Aorta (tissue), 5 donors: Measurements from ENCODE around the gene PRKCQ. TPM values are rescaled to one million over a fixed set of nuclear protein-coding genes. Genes with fewer than 3 reads are reported as not detected.

Experiments used
- ATAC-seq: fragments of 200-7000 bp; cut with Tn5 transposase; one replicate; pipeline ENCODE4 v1.9.1; 2022; ENCODE audit warnings: moderate library complexity; ENCODE audit not compliant: low FRiP score
- DNase-seq, 2 donors: peaks; one replicate each; pipeline ENCODE4 v3.0.0-alpha.2; 2020
- H3K27ac ChIP-seq, 2 donors: one replicate each; pipeline ENCODE4 v1.5.1; 2013; ENCODE audit warnings: low read length in 2 of 2, mild to moderate bottlenecking in 2 of 2, moderate library complexity in 2 of 2, control low read depth in 1 of 2, inconsistent platforms in 1 of 2, low read depth in 1 of 2
- H3K27me3 ChIP-seq, 2 donors: one replicate each; pipeline ENCODE4 v1.6.1; 2013; ENCODE audit warnings: control low read depth in 1 of 2, low read length in 1 of 2, mild to moderate bottlenecking in 1 of 2, moderate library complexity in 1 of 2; ENCODE audit not compliant: insufficient read depth in 2 of 2, control insufficient read depth in 1 of 2
- H3K36me3 ChIP-seq, 2 donors: one replicate each; pipeline ENCODE4 v1.6.1; 2013; ENCODE audit warnings: control low read depth in 1 of 2, low read length in 1 of 2, mild to moderate bottlenecking in 1 of 2; ENCODE audit not compliant: insufficient read depth in 2 of 2, control insufficient read depth in 1 of 2
- H3K4me1 ChIP-seq, 2 donors: one replicate each; pipeline ENCODE4 v1.6.1; 2013; ENCODE audit warnings: low read length in 2 of 2, control low read depth in 1 of 2, mild to moderate bottlenecking in 1 of 2, moderate library complexity in 1 of 2; ENCODE audit not compliant: insufficient read depth in 2 of 2, control insufficient read depth in 1 of 2
- H3K4me3 ChIP-seq, 2 donors: one replicate each; pipeline ENCODE4 v1.5.1; 2013; ENCODE audit warnings: low read length in 2 of 2, control low read depth in 1 of 2, mild to moderate bottlenecking in 1 of 2
- H3K9me3 ChIP-seq: one replicate; pipeline ENCODE4 v1.6.1; 2013; ENCODE audit warnings: mild to moderate bottlenecking, low read length; ENCODE audit not compliant: control insufficient read depth
- whole genome bisulfite sequencing, 2 donors: extraction: QIAGEN DNeasy Blood & Tissue Kit; methylation state at CpG; one replicate each; pipeline ENCODE4 v1.1.7; 2013; 5-methylcytosine and 5-hydroxymethylcytosine counted together
- intact Hi-C, 2 donors: fragments of 100-400 bp; cut with DNase I; formaldehyde crosslinking; loops; one replicate each; pipeline versions ENCODE4 v1.14.2 to v1.15.0; 2022
- polyA plus RNA-seq, 2 donors: library from polyadenylated mRNA; stranded (reverse); fragments of 200-250 nt; gene quantifications; one replicate each; pipeline ENCODE4 v1.2.3, GENCODE V29; 2013
- total RNA-seq, 2 donors: library from RNA; stranded (reverse); fragmentation: NEBNext Ultra II Directional; extraction: Animal tissue kit (Norgen Biotek cat#: 25700); gene quantifications; one replicate each; pipeline ENCODE4 v1.2.1, GENCODE V29; 2021
- donor health status: healthy with polysubstance abuse.
- donor health status: Bipolar disorder and iron deficiency.
- donor health status: DM: no; HTN: no; CAD: no.
- donor health status: DM: no; HTN: no; CAD: no.
- donor health status: DM: yes; HTN: yes; CAD: no.

Gene PRKCQ
- total and polyA plus RNA-seq, 4 donors: 0.45 to 1.3 (median 1.1) TPM; not detected in 1

DNA sequence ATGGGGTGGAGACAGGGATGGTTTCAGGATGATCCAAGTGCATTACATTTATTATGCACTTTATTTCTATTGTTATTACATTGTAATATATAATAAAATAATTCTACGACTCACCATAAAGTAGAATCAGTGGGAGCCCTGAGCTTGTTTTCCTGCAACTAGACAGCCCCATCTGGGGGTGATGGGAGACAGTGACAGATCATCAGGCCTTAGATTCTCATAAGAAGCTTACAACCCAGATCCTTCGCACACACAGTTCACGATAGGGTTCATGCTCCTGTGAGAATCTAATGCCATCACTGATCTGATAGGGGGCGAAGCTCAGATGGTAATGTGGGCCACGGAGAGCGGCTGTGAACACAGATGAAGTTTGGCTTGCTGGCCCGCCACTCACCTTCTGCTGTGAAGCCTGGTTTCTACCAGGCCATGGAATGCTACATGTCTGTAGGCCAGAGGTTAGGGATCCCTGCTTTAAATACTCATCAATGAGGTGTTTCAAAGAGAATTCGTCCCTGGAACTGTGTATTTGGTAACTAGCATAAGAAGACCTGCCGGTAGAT is 21.2 kb upstream of the PRKCQ start:
- no peak overlapping the region for H3K27ac ChIP-seq
- no peaks in the 10 kb centered on the region for H3K4me1 ChIP-seq
- no peak overlapping the region for H3K4me3 ChIP-seq
- 76 to 78% methylated on average over 9 of the region's 9 CpGs for WGBS, 2 donors
- no peak for DNase-seq
- H3K9me3 ChIP-seq: peaks cover 2% of the 10 kb centered on the region
- no peaks in the 10 kb centered on the region for H3K27me3 ChIP-seq
- H3K36me3 ChIP-seq: no peaks in the 10 kb centered on the region
- ATAC-seq: no peak
- intact Hi-C loops: no loop called here

DNA sequence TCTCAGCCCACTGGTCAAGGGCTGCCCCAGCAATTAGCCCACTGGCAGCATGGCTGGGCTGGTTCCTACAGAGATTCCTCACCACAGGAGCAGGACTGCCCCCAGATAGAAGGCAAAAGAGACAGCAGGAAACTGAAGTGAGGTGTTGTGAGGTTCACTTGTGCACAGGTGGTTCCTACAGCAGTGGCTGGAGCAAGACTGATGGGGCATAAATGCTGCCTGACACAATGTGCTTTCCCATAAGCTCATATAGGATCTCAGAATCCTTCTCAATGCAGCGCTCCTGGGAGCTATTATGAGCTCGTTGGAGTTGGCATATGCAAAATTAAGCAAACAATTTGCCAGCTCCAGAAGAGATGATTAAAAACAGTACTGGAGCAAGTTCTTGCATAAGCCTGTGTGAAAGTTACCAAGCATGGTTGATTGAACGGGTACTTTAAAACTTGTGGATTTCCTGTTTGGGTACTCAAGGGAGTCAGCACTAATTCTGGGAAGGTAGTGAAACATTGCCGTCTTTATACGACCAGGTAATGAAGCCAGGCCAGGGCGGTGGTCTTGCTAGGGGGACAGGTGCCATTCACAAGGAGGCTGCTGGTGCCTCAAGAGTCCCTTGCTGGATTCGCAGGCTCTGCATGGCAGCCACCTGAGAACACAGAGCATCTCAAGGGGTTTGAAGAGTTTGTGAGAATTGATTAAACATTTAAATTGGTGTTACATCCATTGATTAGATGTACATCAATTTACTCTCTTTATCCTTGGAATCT is 20.3 kb upstream of the PRKCQ start:
- ATAC-seq: no peak
- Histone ChIP-seq H3K27ac (no peak overlapping the region), H3K4me1 (no peaks in the 10 kb centered on the region), H3K4me3 (no peak overlapping the region), H3K9me3 (peaks cover under 1% of the 10 kb centered on the region), H3K36me3 (no peaks in the 10 kb centered on the region), H3K27me3 (no peaks in the 10 kb centered on the region)
- DNase-seq: no peak
- WGBS, 2 donors: 78 to 80% methylated on average over 7 of the region's 7 CpGs
- intact Hi-C loops: no loop called here

DNA sequence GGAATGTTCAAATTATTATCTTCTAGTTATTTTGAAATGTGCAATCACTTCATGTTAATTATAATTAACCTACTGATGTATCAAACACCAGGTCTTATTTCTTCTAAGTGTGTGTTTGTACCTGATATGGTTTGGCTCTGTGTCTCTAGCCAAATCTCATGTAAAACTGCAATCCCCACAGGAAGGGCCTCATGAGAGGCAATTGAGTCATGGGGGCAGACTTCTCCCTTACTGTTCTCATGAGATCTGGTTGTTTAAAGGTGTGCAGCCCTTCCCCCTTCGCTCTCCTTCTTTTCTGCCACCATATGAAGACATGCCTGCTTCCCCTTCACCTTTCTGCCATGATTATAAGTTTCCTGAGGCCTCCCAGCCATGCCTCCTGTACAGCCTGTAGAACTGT is 18.6 kb upstream of the PRKCQ start:
- intact Hi-C loops: no loop called here
- H3K9me3 ChIP-seq: no peaks in the 10 kb centered on the region
- H3K4me1 ChIP-seq: no peaks in the 10 kb centered on the region
- H3K27me3 ChIP-seq: no peaks in the 10 kb centered on the region
- H3K4me3 ChIP-seq: no peak overlapping the region
- DNase-seq (no peak), ATAC-seq (no peak)
- H3K27ac ChIP-seq: no peak overlapping the region
- no peaks in the 10 kb centered on the region for H3K36me3 ChIP-seq
- WGBS, 2 donors: 85 to 93% methylated on average over 1 of the region's 1 CpG

DNA sequence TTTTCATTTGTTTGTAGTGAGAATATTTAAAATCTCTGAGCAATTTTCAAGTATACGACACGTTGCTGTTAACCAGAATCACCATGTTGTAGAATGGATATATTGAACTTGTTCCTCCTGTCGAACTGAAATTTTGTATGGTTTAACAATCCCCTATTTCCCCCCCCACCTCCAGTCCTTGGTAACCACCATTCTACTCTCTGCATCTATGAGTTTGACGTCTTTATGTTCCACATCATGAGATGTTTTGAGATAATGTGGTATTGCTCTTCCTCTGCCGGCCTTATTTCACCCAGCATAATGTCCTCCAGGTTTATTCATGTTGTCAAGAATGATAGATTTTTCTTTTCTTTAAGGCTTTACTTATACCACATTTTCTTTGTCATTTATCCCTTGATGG is 17.4 kb upstream of the PRKCQ start:
- no peaks in the 10 kb centered on the region for H3K27me3 ChIP-seq
- H3K9me3 ChIP-seq: no peaks in the 10 kb centered on the region
- 66 to 73% methylated on average over 5 of the region's 5 CpGs for WGBS, 2 donors
- DNase-seq (no peak), ATAC-seq (no peak)
- H3K4me1 ChIP-seq: no peaks in the 10 kb centered on the region
- intact Hi-C loops: no loop called here
- no peaks in the 10 kb centered on the region for H3K36me3 ChIP-seq
- H3K27ac ChIP-seq: no peak overlapping the region
- H3K4me3 ChIP-seq: no peak overlapping the region

DNA sequence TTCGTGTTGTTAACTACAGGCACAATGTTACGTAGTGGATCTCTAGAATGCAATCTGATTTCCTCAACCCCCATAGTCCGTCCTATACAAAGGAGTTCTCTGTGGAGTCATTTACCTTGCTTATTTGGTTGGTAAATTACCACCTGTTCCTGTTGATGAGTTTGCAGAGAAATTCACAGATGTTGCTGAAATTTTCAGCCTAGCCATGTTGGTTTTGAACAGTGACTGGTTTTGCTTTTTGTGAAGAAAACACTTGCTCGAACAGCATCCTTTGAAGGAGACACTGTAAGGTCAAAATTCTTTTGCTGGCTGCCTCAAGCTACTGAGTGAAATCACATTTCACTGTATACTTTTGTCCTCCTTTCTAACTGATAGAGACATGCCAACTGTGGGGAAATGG is 15.4 kb upstream of the PRKCQ start:
- no peak for ATAC-seq
- Histone ChIP-seq H3K27me3 (no peaks in the 10 kb centered on the region), H3K4me3 (no peak overlapping the region), H3K27ac (no peak overlapping the region), H3K36me3 (no peaks in the 10 kb centered on the region), H3K9me3 (no peaks in the 10 kb centered on the region), H3K4me1 (no peaks in the 10 kb centered on the region)
- WGBS, 2 donors: 66 to 80% methylated on average over 4 of the region's 4 CpGs
- intact Hi-C loops: no loop called here
- DNase-seq: no peak

GRCh38 chr10:6593241-6593671 is 13.2 kb upstream of the PRKCQ start:
- DNase-seq: no peak
- Histone ChIP-seq H3K27ac (no peak overlapping the region), H3K36me3 (no peaks in the 10 kb centered on the region), H3K4me1 (no peaks in the 10 kb centered on the region), H3K4me3 (no peak overlapping the region), H3K27me3 (no peaks in the 10 kb centered on the region), H3K9me3 (no peaks in the 10 kb centered on the region)
- intact Hi-C loops: no loop called here
- WGBS, 2 donors: 82 to 86% methylated on average over 7 of the region's 7 CpGs
- no peak for ATAC-seq

DNA sequence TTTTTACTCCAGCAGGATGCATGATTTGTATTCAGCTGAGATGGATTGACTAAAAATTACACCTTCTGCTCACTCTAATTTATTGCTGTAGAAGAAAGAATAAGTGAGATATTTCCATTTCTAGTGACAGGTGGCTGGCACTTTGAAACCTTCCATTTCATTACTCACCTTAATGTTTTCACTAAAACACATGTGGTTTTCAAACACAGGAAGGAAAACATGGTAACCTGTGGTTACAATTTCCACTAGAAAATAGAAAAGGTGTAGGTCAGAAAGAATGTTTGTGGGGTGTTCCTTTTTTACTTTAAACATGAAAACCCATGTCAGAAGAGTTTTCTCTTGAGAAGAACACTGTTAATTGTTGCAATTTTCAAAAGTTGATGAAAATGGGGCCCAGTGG is 12.0 kb upstream of the PRKCQ start:
- H3K9me3 ChIP-seq: no peaks in the 10 kb centered on the region
- no peak overlapping the region for H3K27ac ChIP-seq
- H3K27me3 ChIP-seq: no peaks in the 10 kb centered on the region
- DNase-seq: no peak
- H3K36me3 ChIP-seq: no peaks in the 10 kb centered on the region
- no peaks in the 10 kb centered on the region for H3K4me1 ChIP-seq
- no peak for ATAC-seq
- intact Hi-C loops: no loop called here
- H3K4me3 ChIP-seq: no peak overlapping the region

- intact Hi-C loops: no loop called here
- H3K9me3 ChIP-seq: no peaks in the 10 kb centered on the region
- H3K27me3 ChIP-seq: no peaks in the 10 kb centered on the region
- H3K4me3 ChIP-seq: no peak overlapping the region
- 53 to 63% methylated on average over 2 of the region's 2 CpGs for WGBS, 2 donors
- H3K36me3 ChIP-seq: no peaks in the 10 kb centered on the region
- no peaks in the 10 kb centered on the region for H3K4me1 ChIP-seq
- ATAC-seq (no peak), DNase-seq (no peak)
- no peak overlapping the region for H3K27ac ChIP-seq
Observed at GRCh38 chr10:6591668-6592067, 11.6 kb upstream of the PRKCQ start.

DNA sequence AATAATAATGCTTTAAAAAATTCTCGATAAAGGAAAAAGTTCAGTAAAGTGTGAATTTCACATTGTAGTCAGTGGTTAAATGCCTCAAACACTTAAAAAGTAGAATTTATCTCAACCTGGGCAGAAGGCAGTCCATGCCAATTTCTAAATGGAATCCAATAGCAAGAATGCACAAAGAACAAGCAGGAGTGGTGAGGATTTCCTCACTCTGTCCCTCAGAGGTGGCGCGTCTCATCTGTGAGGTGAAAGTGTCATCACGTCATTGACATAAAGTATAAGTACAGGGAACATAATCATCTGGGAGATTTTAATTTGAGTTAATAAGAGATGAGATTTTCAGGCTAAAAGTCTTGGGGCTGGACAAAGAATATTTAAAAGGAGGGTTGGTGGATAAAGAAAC is 10.0 kb upstream of the PRKCQ start:
- intact Hi-C loops: no loop called here
- H3K9me3 ChIP-seq: no peaks in the 10 kb centered on the region
- H3K36me3 ChIP-seq: no peaks in the 10 kb centered on the region
- 95% methylated on average over 4 of the region's 4 CpGs for WGBS, 2 donors
- no peak overlapping the region for H3K27ac ChIP-seq
- no peaks in the 10 kb centered on the region for H3K4me1 ChIP-seq
- DNase-seq: no peak
- no peak for ATAC-seq
- H3K27me3 ChIP-seq: no peaks in the 10 kb centered on the region
- no peak overlapping the region for H3K4me3 ChIP-seq
